IPS DF 4.7 (cell line): Measurements from ENCODE around the gene SMIM28.

Source experiments
- DNase-seq: peaks from one replicate; pipeline ENCODE4 v3.0.0-alpha.2; 2013; ENCODE audit warnings: low spot score; ENCODE audit errors: extremely low read depth

SMIM28 gene

GRCh38 chr6:138429761-138430160 lies 52.1 kb downstream of the SMIM28 start:
- DNase-seq, result no peak

- no peak for DNase-seq
Observed at GRCh38 chr6:138430361-138431145, 52.8 kb downstream of the SMIM28 start.

- no peak for DNase-seq
Observed at GRCh38 chr6:138431256-138432062, 53.8 kb downstream of the SMIM28 start.

GRCh38 chr6:138432063-138432356 lies 54.3 kb downstream of the SMIM28 start:
- DNase-seq, result no peak
